HG02623 (cell line): ENCODE results near the gene OR5A2.
A peak's percentile ranks its signal among the peaks of the same experiment; 100 is the strongest.
"Not testable (repeated sequence)": the region's sequence is repeated elsewhere in the genome, so short reads cannot be mapped to it uniquely, and the experiment has no call there.

Experiments used
- ATAC-seq: cut with Tn5 transposase; IDR thresholded peaks from one replicate; pipeline ENCODE4 v1.9.1; 2021; ENCODE audit warnings: moderate library complexity; ENCODE audit not compliant: unreplicated experiment

Gene OR5A2, protein sequence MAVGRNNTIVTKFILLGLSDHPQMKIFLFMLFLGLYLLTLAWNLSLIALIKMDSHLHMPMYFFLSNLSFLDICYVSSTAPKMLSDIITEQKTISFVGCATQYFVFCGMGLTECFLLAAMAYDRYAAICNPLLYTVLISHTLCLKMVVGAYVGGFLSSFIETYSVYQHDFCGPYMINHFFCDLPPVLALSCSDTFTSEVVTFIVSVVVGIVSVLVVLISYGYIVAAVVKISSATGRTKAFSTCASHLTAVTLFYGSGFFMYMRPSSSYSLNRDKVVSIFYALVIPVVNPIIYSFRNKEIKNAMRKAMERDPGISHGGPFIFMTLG

GRCh38 chr11:59426361-59427067, at the start of gene OR5A2:
Gene OR5A2, minus strand, starts transcription at chr11:59426413. Its CDS starts 3,460 bp downstream, at chr11:59422953.
- no peak for ATAC-seq

- ATAC-seq = no peak
These were observed 49.0 kb upstream of the OR5A2 start for GRCh38 chr11:59475176-59475575.

GRCh38 chr11:59473015-59473414, 46.8 kb upstream of the OR5A2 start, which contains the start of gene OR4D10:
Gene OR4D10, plus strand, starts transcription at chr11:59473315. Its CDS starts 4,115 bp downstream, at chr11:59477430.
- ATAC-seq = no peak

- no peak for ATAC-seq
These were observed 37.0 kb upstream of the OR5A2 start for GRCh38 chr11:59463190-59463641.

DNA sequence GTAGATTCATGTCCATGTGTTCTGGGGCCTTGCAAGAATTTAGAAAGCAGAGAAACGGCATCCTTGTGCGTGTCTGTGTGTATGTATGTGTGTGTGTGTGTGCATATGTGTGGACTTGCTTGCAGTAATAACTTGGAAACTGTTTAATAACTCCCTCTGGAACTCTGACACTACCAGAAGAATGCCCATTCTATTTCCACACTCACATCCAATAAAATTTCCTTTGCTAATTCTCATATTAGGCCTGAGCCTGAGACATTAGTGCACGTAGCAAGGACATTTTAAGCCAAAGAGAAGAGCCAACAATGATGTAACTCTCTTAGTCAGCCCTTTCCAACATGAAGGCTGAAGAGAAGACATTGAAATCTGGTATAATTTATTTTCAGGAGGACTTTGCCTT, 33.7 kb upstream of the OR5A2 start:
- no peak for ATAC-seq

DNA sequence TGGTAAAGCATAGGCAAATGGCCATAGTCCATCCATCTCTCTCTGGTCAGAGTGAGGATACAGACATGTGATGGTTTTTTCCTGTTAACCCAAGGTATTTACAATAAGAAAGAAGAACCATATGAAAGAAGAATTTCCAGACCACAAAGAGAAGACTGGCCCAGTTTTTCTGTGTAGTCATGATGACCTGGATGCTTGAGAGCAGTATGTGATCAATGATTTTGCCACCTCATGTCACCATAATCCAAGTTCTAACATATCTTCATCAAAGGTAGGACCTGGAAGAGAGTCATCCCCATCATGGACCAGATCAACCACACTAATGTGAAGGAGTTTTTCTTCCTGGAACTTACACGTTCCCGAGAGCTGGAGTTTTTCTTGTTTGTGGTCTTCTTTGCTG, 30.4 kb upstream of the OR5A2 start, which contains the start of gene OR4D6:
Gene OR4D6, plus strand, starts transcription at position 301 of the 400 bp plus-strand sequence. Its CDS starts 0 bp downstream, at position 301.
- ATAC-seq = no peak

- ATAC-seq = no peak
These were observed 22.3 kb upstream of the OR5A2 start for GRCh38 chr11:59448484-59448883.

DNA sequence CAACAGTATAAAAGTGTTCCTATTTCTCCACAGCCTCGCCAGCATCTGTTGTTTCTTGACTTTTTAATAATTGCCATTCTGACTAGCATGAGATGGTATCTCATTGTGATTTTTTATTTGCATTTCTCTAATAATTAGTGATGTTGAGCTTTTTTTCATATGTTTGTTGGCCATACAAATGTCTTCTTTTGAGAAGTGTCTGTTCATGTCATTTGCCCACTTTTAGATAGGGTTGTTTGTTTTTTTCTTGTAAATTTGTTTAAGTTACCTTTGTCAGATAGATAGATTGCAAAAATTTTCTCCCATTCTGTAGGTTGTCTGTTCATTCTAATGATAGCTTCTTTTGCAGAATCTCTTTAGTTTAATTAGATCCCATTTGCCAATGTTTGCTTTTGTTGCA, 19.4 kb upstream of the OR5A2 start:
- ATAC-seq = not testable (repeated sequence)

DNA sequence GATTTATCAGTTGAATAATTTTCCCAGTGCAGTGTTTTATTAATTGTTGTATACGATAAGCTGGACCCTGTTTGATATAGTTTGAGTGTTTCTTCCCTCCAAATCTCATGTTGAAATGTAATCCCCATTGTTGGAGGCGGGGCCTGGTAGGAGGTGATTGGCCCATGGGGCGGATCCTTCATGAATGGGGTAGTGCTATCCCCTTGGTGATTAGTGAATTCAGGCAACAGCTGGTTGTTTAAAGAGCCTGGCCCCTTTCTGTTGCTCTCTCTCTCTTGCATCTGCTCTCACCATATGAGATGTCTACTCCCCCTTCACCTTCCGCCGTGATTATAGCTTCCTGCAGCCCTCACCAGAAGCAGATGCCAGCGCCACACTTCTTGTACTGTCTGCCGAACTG, 11.6 kb upstream of the OR5A2 start:
- no peak for ATAC-seq

GRCh38 chr11:59436169-59436568, 10.0 kb upstream of the OR5A2 start, which contains the start of gene OR5A1:
Gene OR5A1, plus strand, starts transcription at chr11:59436469. Its CDS starts 6,700 bp downstream, at chr11:59443169.
- ATAC-seq = no peak

DNA sequence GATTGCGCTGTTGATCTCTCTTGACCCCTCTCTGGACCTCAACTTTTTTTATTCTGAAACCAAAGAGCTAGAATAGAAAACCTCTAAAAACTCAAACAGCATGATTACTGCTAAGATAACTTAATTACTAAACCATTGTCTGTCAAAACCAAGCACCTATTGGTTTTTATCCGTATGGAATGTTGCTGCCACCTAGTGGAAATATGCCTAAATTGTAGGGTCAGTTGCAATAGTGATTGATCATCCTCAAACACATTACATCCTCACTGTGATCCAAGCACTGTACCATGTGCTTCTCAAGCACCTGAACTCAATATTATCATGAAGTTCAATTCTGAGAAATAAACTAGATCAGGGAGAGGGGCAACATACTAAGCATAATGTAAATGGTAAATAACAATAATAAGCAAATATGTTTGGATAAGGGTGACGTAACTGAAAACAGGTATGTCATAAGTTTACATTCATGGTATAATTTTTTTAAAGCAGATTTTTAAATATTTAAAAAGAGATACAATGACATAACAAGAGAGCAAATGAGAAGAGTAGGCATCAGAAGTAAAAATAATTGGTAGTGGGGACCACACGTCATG, 3.8 kb upstream of the OR5A2 start:
- ATAC-seq = peak; percentile 78

- ATAC-seq = no peak
These were observed 812 bp upstream of the OR5A2 start for GRCh38 chr11:59427068-59427382.

DNA sequence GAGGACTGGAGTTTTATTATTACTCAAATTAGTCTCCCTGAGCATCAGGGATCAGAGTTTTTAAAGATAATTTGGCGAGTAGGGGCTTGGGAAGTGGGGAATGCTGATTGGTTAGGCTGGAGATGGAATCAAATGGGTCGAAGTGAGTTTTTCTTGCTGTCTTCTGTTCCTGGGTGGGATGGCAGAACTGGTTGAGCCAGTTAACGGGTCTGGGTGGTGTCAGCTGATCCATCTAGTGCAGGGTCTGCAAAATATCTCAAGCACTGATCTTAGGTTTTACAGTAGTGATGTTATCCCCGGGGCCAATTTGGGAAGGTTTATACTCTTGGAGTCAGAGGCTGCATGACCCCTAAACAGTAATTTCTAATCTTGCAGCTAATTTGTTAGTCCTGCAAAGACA, 1.1 kb downstream of the OR5A2 start:
- ATAC-seq = no peak

- ATAC-seq = no peak
These were observed 2.4 kb downstream of the OR5A2 start for GRCh38 chr11:59423835-59424234.

DNA sequence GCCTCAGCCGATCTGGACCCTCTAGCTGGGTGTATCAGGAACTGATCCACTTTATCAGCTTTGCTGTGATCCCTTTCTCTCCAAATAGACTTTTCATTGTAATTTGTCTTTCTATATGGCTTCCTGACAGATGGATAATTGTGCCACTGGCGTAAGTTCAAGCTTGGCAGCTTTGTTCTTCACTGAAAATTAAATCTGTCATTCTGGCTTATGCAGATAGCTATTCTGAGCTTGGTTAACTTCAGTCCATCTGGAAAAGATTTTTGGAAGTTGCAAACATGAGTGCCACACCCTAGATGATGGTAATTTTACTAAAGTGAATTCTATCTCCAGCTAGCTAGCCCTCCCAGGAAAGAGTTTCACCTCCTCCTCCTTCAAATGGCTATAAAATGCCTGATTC, 8.1 kb downstream of the OR5A2 start:
- no peak for ATAC-seq

GRCh38 chr11:59417023-59417422, 9.2 kb downstream of the OR5A2 start:
- ATAC-seq = no peak

DNA sequence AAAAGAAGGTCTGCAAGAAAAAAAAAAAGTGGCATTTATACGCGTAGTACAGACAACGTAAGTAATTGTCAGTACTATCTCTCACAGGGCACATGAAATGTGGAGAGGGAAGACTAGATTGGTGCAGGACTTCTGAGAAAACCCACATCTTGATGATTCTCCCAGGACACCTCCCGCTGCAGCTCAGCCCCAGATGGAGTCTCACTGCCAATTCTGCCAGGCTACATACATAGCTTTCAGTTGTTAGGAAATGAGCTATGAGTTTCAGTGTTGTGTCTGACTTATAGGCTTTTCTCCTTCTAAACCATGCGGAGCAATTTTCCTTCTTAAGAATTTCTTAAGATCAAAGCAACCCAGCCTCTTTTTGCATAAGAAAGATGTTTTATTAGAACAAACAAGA, 9.6 kb downstream of the OR5A2 start:
- ATAC-seq = no peak

GRCh38 chr11:59415111-59415510, 11.1 kb downstream of the OR5A2 start:
- ATAC-seq = no peak

GRCh38 chr11:59413646-59414045, 12.6 kb downstream of the OR5A2 start:
- no peak for ATAC-seq

- ATAC-seq = no peak
These were observed 22.7 kb downstream of the OR5A2 start for GRCh38 chr11:59403546-59403945.

GRCh38 chr11:59401262-59401552, 25.0 kb downstream of the OR5A2 start:
- no peak for ATAC-seq
